PC-9 (cell line): Measurements from ENCODE around the gene COPRS. TPM values are rescaled to one million over a fixed set of nuclear protein-coding genes. Genes with fewer than 3 reads are reported as not detected.

Experiments used
- BruUV-seq: library from RNA; stranded (reverse); fragments of 400-500 nt; replicated peaks from 2 replicates; lab custom pipeline; 2021; lab: Mats Ljungman, UMichigan
- CTCF ChIA-PET: fragments of 300-600 bp; sonication (Branson Sonifier 250); formaldehyde crosslinking; loops from one replicate; lab custom pipeline; 2022; ENCODE audit warnings: antibody characterized with exemption; lab: Charles Lee
- POLR2A ChIA-PET: fragments of 300-600 bp; sonication (Branson Sonifier 250); formaldehyde crosslinking; loops from one replicate; lab custom pipeline; 2022; ENCODE audit warnings: antibody characterized with exemption; ENCODE audit not compliant: unreplicated experiment; lab: Charles Lee
- DNase-seq, 2 experiments: peaks; one replicate each; pipeline versions ENCODE4 v3.0.0 to v3.0.0-alpha.2; 2015 to 2022; ENCODE audit warnings: mixed read lengths in 1 of 2
- H2AFZ ChIP-seq: fragments of 200-600 bp; sonication (generic); 2 replicates; pipeline ENCODE4 v1.8.1; 2017; ENCODE audit warnings: antibody characterized with exemption
- H3F3A ChIP-seq: fragments of 200-600 bp; sonication (generic); 2 replicates; pipeline ENCODE4 v1.8.1; 2017; ENCODE audit warnings: antibody characterized with exemption, mild to moderate bottlenecking, low read depth; ENCODE audit not compliant: insufficient read depth
- H3K27ac ChIP-seq: fragments of 200-600 bp; sonication (generic); 2 replicates; pipeline ENCODE4 v1.6.1; 2016; ENCODE audit warnings: mixed run types
- H3K27me3 ChIP-seq: fragments of 200-600 bp; sonication (generic); 2 replicates; pipeline ENCODE4 v1.6.1; 2016; ENCODE audit warnings: low read depth, mixed run types; ENCODE audit not compliant: insufficient read depth
- H3K36me3 ChIP-seq: fragments of 200-600 bp; sonication (generic); 2 replicates; pipeline ENCODE4 v1.6.1; 2016; ENCODE audit warnings: low read depth, mixed run types
- H3K4me1 ChIP-seq: fragments of 200-600 bp; sonication (generic); replicated peaks from 2 replicates; pipeline ENCODE4 v1.6.1; 2016; ENCODE audit warnings: mixed run types; ENCODE audit not compliant: insufficient read depth
- H3K4me2 ChIP-seq: fragments of 200-600 bp; sonication (generic); 2 replicates; pipeline ENCODE4 v1.6.1; 2017; ENCODE audit warnings: mixed run types
- H3K4me3 ChIP-seq: fragments of 200-600 bp; sonication (generic); 2 replicates; pipeline ENCODE4 v1.6.1; 2016; ENCODE audit warnings: mixed run types
- H3K79me2 ChIP-seq: fragments of 200-600 bp; sonication (generic); 2 replicates; pipeline ENCODE4 v1.6.1; 2017; ENCODE audit warnings: low read depth, mixed run types
- H3K9me2 ChIP-seq: fragments of 200-600 bp; sonication (generic); 2 replicates; pipeline ENCODE4 v1.8.1; 2017; ENCODE audit warnings: mild to moderate bottlenecking; ENCODE audit not compliant: insufficient read depth
- H3K9me3 ChIP-seq: fragments of 200-600 bp; sonication (generic); 2 replicates; pipeline ENCODE4 v1.8.1; 2016; ENCODE audit warnings: low read depth; ENCODE audit not compliant: insufficient read depth
- H4K20me1 ChIP-seq: fragments of 200-600 bp; sonication (generic); 2 replicates; pipeline ENCODE4 v1.8.1; 2017; ENCODE audit not compliant: insufficient read depth
- CTCF ChIP-seq: fragments of 200-600 bp; sonication (generic); conservative IDR thresholded peaks from 2 replicates; pipeline ENCODE4 v1.6.1; 2017; ENCODE audit warnings: mixed run types, antibody characterized with exemption, mild to moderate bottlenecking, moderate library complexity
- EZH2 ChIP-seq: fragments of 200-600 bp; sonication (generic); IDR thresholded peaks from 2 replicates; pipeline ENCODE4 v1.8.0; 2017; ENCODE audit warnings: antibody characterized with exemption, low read depth
- intact Hi-C: fragments of 100-400 bp; cut with micrococcal nuclease; formaldehyde crosslinking; loops from one replicate; pipeline ENCODE4 v1.10.0; 2022; ENCODE audit not compliant: unreplicated experiment
- total RNA-seq: library from RNA; stranded (reverse); gene quantifications from 2 replicates; pipeline ENCODE4 v1.2.3, GENCODE V29; 2021

The COPRS gene
- total RNA-seq, 1 experiment from 2014 or later, result 48.3 TPM

- Histone ChIP-seq H3K4me2 (no peak overlapping the region), H3K9me3 (no peaks in the 10 kb centered on the region), H3K79me2 (peaks cover 20% of the 10 kb centered on the region), H3F3A (peaks cover 8% of the 10 kb centered on the region), H2AFZ (no peak overlapping the region), H3K36me3 (no peaks in the 10 kb centered on the region), H3K27ac (no peak overlapping the region), H3K4me3 (no peak overlapping the region), H3K4me1 (peaks cover 16% of the 10 kb centered on the region), H4K20me1 (peaks cover 3% of the 10 kb centered on the region), H3K9me2 (no peaks in the 10 kb centered on the region), H3K27me3 (no peaks in the 10 kb centered on the region)
- DNase-seq, result no peak
- ChIA-PET CTCF (interaction anchor here (0.5 kb wide), 1 partner anchor 37 kb away, joined by 6 read pairs; no protein-coding TSS in a partner anchor), POLR2A (no interaction called here)
- TF ChIP-seq EZH2 (no peak), CTCF (no peak)
- no TSS peak for BruUV-seq
- intact Hi-C loops, result no loop called here
These were observed 4.4 kb downstream of the COPRS start for GRCh38 chr17:31854672-31855071.

GRCh38 chr17:31853911-31854470, 5.1 kb downstream of the COPRS start:
- TF ChIP-seq EZH2, result no peak
- no peak for TF ChIP-seq CTCF
- peaks cover 20% of the 10 kb centered on the region for H3K79me2 ChIP-seq
- H2AFZ ChIP-seq, result no peak overlapping the region
- no peaks in the 10 kb centered on the region; the same call in 1 of the 2 replicates for H4K20me1 ChIP-seq
- no peak overlapping the region for H3K27ac ChIP-seq
- no peaks in the 10 kb centered on the region for H3K27me3 ChIP-seq
- no peak overlapping the region for H3K4me2 ChIP-seq
- intact Hi-C loops, result no loop called here
- no peaks in the 10 kb centered on the region for H3K9me3 ChIP-seq
- H3K36me3 ChIP-seq, result no peaks in the 10 kb centered on the region
- H3K9me2 ChIP-seq, result no peaks in the 10 kb centered on the region
- peaks cover 4% of the 10 kb centered on the region; the same call in 1 of the 2 replicates for H3F3A ChIP-seq
- H3K4me1 ChIP-seq, result peaks cover 11% of the 10 kb centered on the region
- H3K4me3 ChIP-seq, result no peak overlapping the region
- ChIA-PET POLR2A (no interaction called here), CTCF (interaction anchor here (0.5 kb wide), 1 partner anchor 36 kb away, joined by 6 read pairs; no protein-coding TSS in a partner anchor)
- BruUV-seq, result no TSS peak
- no peak for DNase-seq

GRCh38 chr17:31845291-31845690, 13.8 kb downstream of the COPRS start:
- Histone ChIP-seq H3K27ac (no peak overlapping the region), H4K20me1 (no peaks in the 10 kb centered on the region), H3K27me3 (no peaks in the 10 kb centered on the region), H3K9me2 (no peaks in the 10 kb centered on the region), H3K4me2 (no peak overlapping the region), H3K4me3 (no peak overlapping the region), H3K9me3 (no peaks in the 10 kb centered on the region), H3K79me2 (no peaks in the 10 kb centered on the region), H3F3A (no peaks in the 10 kb centered on the region), H3K4me1 (no peaks in the 10 kb centered on the region), H3K36me3 (no peaks in the 10 kb centered on the region), H2AFZ (no peak overlapping the region)
- intact Hi-C loops, result no loop called here
- BruUV-seq, result no TSS peak
- DNase-seq, result no peak
- TF ChIP-seq EZH2, result no peak
- TF ChIP-seq CTCF, result no peak
- CTCF ChIA-PET, result interaction anchor here (0.7 kb wide), 1 partner anchor 291 kb away, joined by 11 read pairs; no protein-coding TSS in a partner anchor
- POLR2A ChIA-PET, result no interaction called here
